K562 (cell line): ENCODE measurements around the gene PTPRT. TPM values are rescaled to one million over a fixed set of nuclear protein-coding genes. Genes with fewer than 3 reads are reported as not detected.
A peak's percentile ranks its signal among the peaks of the same experiment; 100 is the strongest.

Source experiments
- ATAC-seq: fragments of 200-7000 bp; cut with Tn5 transposase; 3 replicates; pipeline ENCODE4 v1.9.1; 2020; ENCODE audit warnings: moderate library complexity
- BruUV-seq: library from RNA; stranded (reverse); fragments of 400-500 nt; replicated peaks from 2 replicates; lab custom pipeline; 2021; lab: Mats Ljungman, UMichigan
- CTCF ChIA-PET: fragments of 300-600 bp; formaldehyde crosslinking; extraction: SDS; loops from one replicate; lab custom pipeline; 2021; ENCODE audit warnings: low intra/inter-chr PET ratio; lab: Yijun Ruan, JAX
- POLR2A ChIA-PET: fragments of 300-600, 350-650 bp; sonication (Branson Sonifier 250); formaldehyde crosslinking; extraction: SDS; loops from one replicate; lab custom pipeline; 2021; ENCODE audit warnings: antibody characterized with exemption, inconsistent platforms; lab: Yijun Ruan, JAX
- DNase-seq, 4 experiments: peaks; one replicate each; pipeline versions ENCODE4 v3.0.0 to v3.0.0-alpha.2; 2011 to 2018; ENCODE audit warnings: low spot score in 3 of 4, mixed read lengths in 3 of 4; ENCODE audit errors: extremely low read depth in 1 of 4
- FAIRE-seq: peaks from 2 replicates; lab custom pipeline; 2011; peaks lifted over from hg19 to GRCh38; lab: Jason Lieb, UNC
- H2AFZ ChIP-seq: 2 replicates; pipeline ENCODE4 v1.6.0; 2011; ENCODE audit warnings: low read depth, low read length, control low read depth, inconsistent platforms
- H3K27ac ChIP-seq: fragments of 200-600 bp; 3 replicates; pipeline ENCODE4 v1.8.0; 2011; ENCODE audit warnings: low read depth, mild to moderate bottlenecking, control low read depth, inconsistent platforms, low read length, moderate library complexity, mixed read lengths; ENCODE audit errors: extremely low read depth
- H3K27me3 ChIP-seq, 2 experiments: fragments of 300-600 bp in 1 of 2; 2 replicates in 1 of 2; 3 replicates in 1 of 2; pipeline versions ENCODE4 v1.6.0 to v1.8.0; 2011; ENCODE audit warnings: inconsistent platforms in 2 of 2, low read length in 2 of 2, mild to moderate bottlenecking in 1 of 2, mixed read lengths in 1 of 2, moderate library complexity in 1 of 2; ENCODE audit not compliant: control insufficient read depth in 2 of 2, insufficient read depth in 2 of 2
- H3K36me3 ChIP-seq: fragments of 300-600 bp; 3 replicates; pipeline ENCODE4 v1.8.0; 2011; ENCODE audit warnings: mild to moderate bottlenecking, low read length, inconsistent platforms; ENCODE audit not compliant: control insufficient read depth, insufficient read depth
- H3K4me1 ChIP-seq, 2 experiments: fragments of 200-600 bp in 1 of 2; replicated peaks in 1 of 2; 2 replicates in 1 of 2; 3 replicates in 1 of 2; pipeline versions ENCODE4 v1.5.1 to v1.8.0; 2011; ENCODE audit warnings: inconsistent platforms in 2 of 2, low read length in 2 of 2, mild to moderate bottlenecking in 1 of 2, mixed read lengths in 1 of 2, moderate library complexity in 1 of 2; ENCODE audit not compliant: control insufficient read depth in 2 of 2, insufficient read depth in 2 of 2
- H3K4me2 ChIP-seq: 2 replicates; pipeline ENCODE4 v1.6.1; 2011; ENCODE audit warnings: low read length, control low read depth, inconsistent platforms, mixed read lengths; ENCODE audit not compliant: insufficient read depth
- H3K4me3 ChIP-seq: fragments of 200-600 bp; sonication (generic), shearing (Covaris generic); 2 replicates; pipeline ENCODE4 v1.5.1; 2016; ENCODE audit warnings: control low read depth, inconsistent platforms
- H3K79me2 ChIP-seq: fragments of 200-600 bp; 3 replicates; pipeline ENCODE4 v1.8.0; 2011; ENCODE audit warnings: low read length, inconsistent platforms; ENCODE audit not compliant: control insufficient read depth, insufficient read depth
- H3K9ac ChIP-seq, 2 experiments: 2 replicates each; pipeline versions ENCODE4 v1.6.0 to v1.6.1; 2011; ENCODE audit warnings: low read depth in 2 of 2, low read length in 2 of 2, control low read depth in 1 of 2, inconsistent platforms in 1 of 2, mild to moderate bottlenecking in 1 of 2, mixed read lengths in 1 of 2; ENCODE audit not compliant: insufficient read depth in 1 of 2
- H3K9me1 ChIP-seq: one replicate; pipeline ENCODE4 v1.6.0; 2011; ENCODE audit warnings: inconsistent platforms, mild to moderate bottlenecking, low read length, moderate library complexity; ENCODE audit not compliant: control insufficient read depth, insufficient read depth
- H3K9me3 ChIP-seq: replicated peaks from 2 replicates; pipeline ENCODE4 v1.5.1; 2011; ENCODE audit warnings: low read depth, low read length, inconsistent platforms; ENCODE audit not compliant: control insufficient read depth, insufficient read depth
- H4K20me1 ChIP-seq: replicated peaks from 2 replicates; pipeline ENCODE4 v1.6.1; 2011; ENCODE audit warnings: low read length, inconsistent platforms, mixed read lengths; ENCODE audit not compliant: control insufficient read depth, insufficient read depth
- CTBP1 ChIP-seq: fragments of 450-650 bp; IDR thresholded peaks from 2 replicates; pipeline ENCODE4 v1.6.1; 2016; ENCODE audit warnings: borderline replicate concordance
- E2F1 ChIP-seq: sonication (generic); formaldehyde crosslinking; IDR thresholded peaks from 2 replicates; pipeline ENCODE4 v1.8.1; 2023; ENCODE audit warnings: mild to moderate bottlenecking, missing genetic modification reagents, moderate library complexity
- KAT2B ChIP-seq: IDR thresholded peaks from one replicate; pipeline ENCODE4 v1.6.1; 2012; ENCODE audit warnings: low read depth, mild to moderate bottlenecking, control low read depth, inconsistent platforms, low read length, moderate library complexity
- MXD1 ChIP-seq: fragments of 250-450 bp; sonication (Bioruptor Pico); IDR thresholded peaks from 2 replicates; pipeline ENCODE4 v1.8.0; 2021; ENCODE audit warnings: borderline replicate concordance, mild to moderate bottlenecking, moderate library complexity; ENCODE audit not compliant: poor library complexity, severe bottlenecking
- NR0B1 ChIP-seq: fragments of 450-650 bp; IDR thresholded peaks from one replicate; pipeline ENCODE4 v1.6.1; 2018; ENCODE audit warnings: mild to moderate bottlenecking, moderate library complexity; ENCODE audit not compliant: partially characterized antibody
- PREB ChIP-seq: sonication (generic); formaldehyde crosslinking; IDR thresholded peaks from 2 replicates; pipeline ENCODE4 v1.8.1; 2023; ENCODE audit warnings: mild to moderate bottlenecking, missing genetic modification reagents
- PURB ChIP-seq: sonication (generic); formaldehyde crosslinking; IDR thresholded peaks from 2 replicates; pipeline ENCODE4 v1.9.0; 2021; ENCODE audit warnings: low read depth, mild to moderate bottlenecking, missing genetic modification reagents
- RAD21 ChIP-seq, 2 experiments: fragments of 250-450 bp in 1 of 2; fragments of 450-650 bp in 1 of 2; sonication (Bioruptor Pico) in 1 of 2; formaldehyde crosslinking in 1 of 2; IDR thresholded peaks in 1 of 2; conservative IDR thresholded peaks in 1 of 2; 2 replicates each; pipeline versions ENCODE4 v1.4.0 to v1.8.0; 2020 to 2022; ENCODE audit warnings: mild to moderate bottlenecking in 2 of 2, moderate library complexity in 1 of 2
- TEAD1 ChIP-seq, 2 experiments: fragments of 450-650 bp in 1 of 2; sonication (generic) in 1 of 2; formaldehyde crosslinking; IDR thresholded peaks; 2 replicates each; pipeline versions ENCODE4 v1.4.0 to v1.8.0; 2020 to 2022; ENCODE audit warnings: mild to moderate bottlenecking in 2 of 2, missing genetic modification reagents in 1 of 2
- ZBTB11 ChIP-seq, 3 experiments: fragments of 200-800 bp in 1 of 3; fragments of 250-450 bp in 1 of 3; fragments of 450-650 bp in 1 of 3; sonication (Bioruptor Pico) in 1 of 3; sonication (Bioruptor generic) in 1 of 3; formaldehyde crosslinking in 1 of 3; IDR thresholded peaks; 2 replicates each; pipeline versions ENCODE4 v1.6.1 to v1.8.0; 2016 to 2022; ENCODE audit warnings: mild to moderate bottlenecking in 2 of 3, missing genetic modification characterization in 2 of 3, missing compliant biosample characterization in 1 of 3, moderate library complexity in 1 of 3
- ZNF224 ChIP-seq: sonication (generic); formaldehyde crosslinking; IDR thresholded peaks from 2 replicates; pipeline ENCODE4 v1.8.0; 2022; ENCODE audit warnings: mild to moderate bottlenecking, missing genetic modification reagents
- ZNF780A ChIP-seq: fragments of 250-450 bp; sonication (Bioruptor Pico); IDR thresholded peaks from 2 replicates; pipeline ENCODE4 v1.5.0; 2021; ENCODE audit warnings: mild to moderate bottlenecking
- WGBS: fragments of 100-300 bp; shearing (Covaris generic); methylation state at CpG from one replicate; pipeline ENCODE4 v1.1.6; 2016; ENCODE audit warnings: low coverage, mixed read lengths; ENCODE audit not compliant: insufficient coverage; ENCODE audit errors: missing lambda C conversion rate; 5-methylcytosine and 5-hydroxymethylcytosine counted together
- in situ Hi-C: fragments of 300-500 bp; cut with MboI; formaldehyde crosslinking; loops from 4 replicates; pipeline ENCODE4 v1.15.0; 2018; ENCODE audit warnings: inconsistent platforms, mixed read lengths
- intact Hi-C: fragments of 100-400 bp; cut with micrococcal nuclease; formaldehyde crosslinking; loops from 2 replicates; pipeline ENCODE4 v1.14.2; 2022
- polyA plus RNA-seq, 8 experiments: library from polyadenylated mRNA; depleted of rRNA in 4 of 8; stranded (reverse) in 5 of 8; unstranded in 3 of 8; fragments of >200 nt; fragmentation: Nextera tagmentation in 2 of 8; fragmentation: Illumina TruSeq in 1 of 8; extraction: Ambion mirVana in 2 of 8; extraction: Trizol in 1 of 8; gene quantifications; 2 replicates each; pipeline versions ENCODE4 v1.2.1 to v1.2.3, GENCODE V29; 2011 to 2014; ENCODE audit warnings: inconsistent platforms in 1 of 8, missing spikeins in 1 of 8
- total RNA-seq, 7 experiments: library from RNA; depleted of rRNA in 6 of 7; stranded (reverse); fragments of >200 nt in 6 of 7; fragmentation: Illumina TruSeq in 2 of 7; extraction: Trizol in 2 of 7; gene quantifications; 2 replicates each; pipeline versions ENCODE4 v1.2.1 to v1.2.3, GENCODE V29; 2011 to 2021; ENCODE audit warnings: low replicate concordance in 1 of 7

The PTPRT gene
- total and polyA plus RNA-seq, 9 of the 15 experiments (the other 6 are each of a cell fraction or from before 2014, with no cell fraction given), result not detected

GRCh38 chr20:42191140-42191860 is 998.4 kb downstream of the PTPRT start:
- FAIRE-seq, result no peak
- intact Hi-C loops (no loop called here), in situ Hi-C loops (no loop called here)
- H3K9ac ChIP-seq, result no peak overlapping the region
- no peak overlapping the region for H3K4me3 ChIP-seq
- 0% methylated on average over 4 of the region's 4 CpGs for WGBS
- ChIA-PET POLR2A (no interaction called here), CTCF (no interaction called here)
- no peaks in the 10 kb centered on the region for H3K27me3 ChIP-seq
- no peak overlapping the region for H2AFZ ChIP-seq
- no peaks in the 10 kb centered on the region for H3K9me3 ChIP-seq
- H3K27ac ChIP-seq, result no peak overlapping the region
- no peak for ATAC-seq
- BruUV-seq, result no TSS peak
- H3K4me1 ChIP-seq, result no peaks in the 10 kb centered on the region
- no peaks in the 10 kb centered on the region for H4K20me1 ChIP-seq
- DNase-seq, result peak in 1 of 4 experiments; percentile 3
- H3K79me2 ChIP-seq, result no peaks in the 10 kb centered on the region
- H3K36me3 ChIP-seq, result no peaks in the 10 kb centered on the region
- no peaks in the 10 kb centered on the region for H3K9me1 ChIP-seq
- no peak overlapping the region for H3K4me2 ChIP-seq
- no peak for TF ChIP-seq TEAD1 (CRISPR knock-in tag; IDR thresholded peaks at IDR 0.05)
- no peak for TF ChIP-seq ZNF224
- no peak for TF ChIP-seq KAT2B
- no peak for TF ChIP-seq E2F1
- TF ChIP-seq NR0B1, result no peak
- no peak for TF ChIP-seq MXD1 (CRISPR knock-in tag)
- peak in 1 of 2 experiments; percentile 29; a peak in 2 of 4 replicates for TF ChIP-seq RAD21 (CRISPR knock-in tag; conservative IDR thresholded peaks at IDR 0.05 in 1 of 2, IDR thresholded peaks at IDR 0.05 in 1 of 2)
- no peak for TF ChIP-seq PREB (CRISPR knock-in tag)
- no peak for TF ChIP-seq PURB (CRISPR knock-in tag)
- no peak for TF ChIP-seq ZNF780A (CRISPR knock-in tag)
- TF ChIP-seq CTBP1, result no peak
- TF ChIP-seq ZBTB11 (CRISPR knock-in tag; IDR thresholded peaks at IDR 0.05), result peak in 1 of 3 experiments; percentile 17; a peak in 1 of 6 replicates
